Measurements from ENCODE around the gene SRRM3.

SRRM3 gene

GRCh38 chr7:76259124-76260093 lies 57.7 kb downstream of the SRRM3 start:
- POLR2A ChIA-PET, result interaction anchor here (0.7 to 1.5 kb wide), 3 partner anchors 81 to 212 kb away, joined by 3 to 6 read pairs (median 4); partner anchors contain the start of genes MDH2 and STYXL1
- Histone ChIP-seq H3K36me3 (ENCODE audit: control insufficient read depth in 2 of 2, insufficient read depth in 1 of 2, low read length in 2 of 2) (no peaks in the 10 kb centered on the region), H3K27ac (ENCODE audit: extremely low read depth, low read depth, low read length) (no peak overlapping the region), H3K4me3 (ENCODE audit: low read depth, low read length) (peak overlapping the region; percentile 37), H3K9me3 (ENCODE audit: control insufficient read depth, insufficient read depth, low read depth, low read length) (no peaks in the 10 kb centered on the region), H3K4me1 (ENCODE audit: control insufficient read depth, insufficient read depth, low read length) (no peaks in the 10 kb centered on the region)
- TF ChIP-seq ZNF335 (tag by site-specific recombination; conservative IDR thresholded peaks at IDR 0.05) (peak; percentile 86), ZNF645 (tag by site-specific recombination; IDR thresholded peaks at IDR 0.05) (no peak), ZNF2 (tag by site-specific recombination; IDR thresholded peaks at IDR 0.05) (no peak), ZBTB26 (tag by site-specific recombination; optimal IDR thresholded peaks at IDR 0.05) (peak; percentile 19)
- CTCF ChIA-PET, result interaction anchor here (1.1 to 1.9 kb wide), 2 partner anchors 32 to 81 kb away, joined by 4 to 6 read pairs; no protein-coding TSS in a partner anchor

GRCh38 chr7:76260171-76260703 lies 58.5 kb downstream of the SRRM3 start:
- no peaks in the 10 kb centered on the region for H3K9me3 ChIP-seq (ENCODE audit: control insufficient read depth, insufficient read depth, low read depth, low read length)
- ChIA-PET POLR2A (interaction anchor here (0.6 to 1.5 kb wide), 7 partner anchors 29 to 212 kb away, joined by 3 to 6 read pairs (median 4); partner anchors contain the start of genes MDH2 and STYXL1), CTCF (interaction anchor here (1.9 kb wide), 1 partner anchor 82 kb away, joined by 4 read pairs; no protein-coding TSS in a partner anchor)
- H3K4me1 ChIP-seq (ENCODE audit: control insufficient read depth, insufficient read depth, low read length), result no peaks in the 10 kb centered on the region
- no peaks in the 10 kb centered on the region for H3K36me3 ChIP-seq (ENCODE audit: control insufficient read depth in 2 of 2, insufficient read depth in 1 of 2, low read length in 2 of 2)
- H3K4me3 ChIP-seq (ENCODE audit: low read depth, low read length), result peak overlapping the region; percentile 37
- no peak overlapping the region for H3K27ac ChIP-seq (ENCODE audit: extremely low read depth, low read depth, low read length)
- no peak for TF ChIP-seq ZNF792 (tag by site-specific recombination; IDR thresholded peaks at IDR 0.05)
- TF ChIP-seq MZF1 (tag by site-specific recombination; IDR thresholded peaks at IDR 0.05; ENCODE audit: borderline replicate concordance), result no peak
- no peak for TF ChIP-seq ZBTB7A (tag by site-specific recombination; IDR thresholded peaks at IDR 0.05; ENCODE audit: low read depth)
- TF ChIP-seq ZNF549 (tag by site-specific recombination; IDR thresholded peaks at IDR 0.05), result no peak
- TF ChIP-seq ZNF175 (tag by site-specific recombination; IDR thresholded peaks at IDR 0.05), result no peak
- TF ChIP-seq ZNF610 (tag by site-specific recombination; IDR thresholded peaks at IDR 0.05; ENCODE audit: borderline replicate concordance), result no peak
- TF ChIP-seq ZNF768 (tag by site-specific recombination; IDR thresholded peaks at IDR 0.05), result no peak
- peak; percentile 65 for TF ChIP-seq SP2 (tag by site-specific recombination; IDR thresholded peaks at IDR 0.05)
- no peak for TF ChIP-seq ZNF341 (tag by site-specific recombination; IDR thresholded peaks at IDR 0.05; ENCODE audit: low read depth)
- no peak for TF ChIP-seq ZBTB8A (tag by site-specific recombination; IDR thresholded peaks at IDR 0.05)
- TF ChIP-seq PBX3 (CRISPR knock-in tag; IDR thresholded peaks at IDR 0.05), result no peak
- TF ChIP-seq ZNF404 (tag by site-specific recombination; IDR thresholded peaks at IDR 0.05), result no peak
- TF ChIP-seq ZNF10 (tag by site-specific recombination; IDR thresholded peaks at IDR 0.05), result no peak
- TF ChIP-seq KLF9 (tag by site-specific recombination; IDR thresholded peaks at IDR 0.05; ENCODE audit: low read depth), result peak; percentile 46
- TF ChIP-seq ZNF274 (IDR thresholded peaks at IDR 0.05; ENCODE audit: low read length), result no peak
- TF ChIP-seq ZNF274 (tag by site-specific recombination; IDR thresholded peaks at IDR 0.05; ENCODE audit: borderline replicate concordance), result no peak
- no peak for TF ChIP-seq TRIM28 (IDR thresholded peaks at IDR 0.05; ENCODE audit: borderline replicate concordance, low read length)
- no peak for TF ChIP-seq GLI2 (tag by site-specific recombination; IDR thresholded peaks at IDR 0.05; ENCODE audit: borderline replicate concordance, low read depth)
- no peak for TF ChIP-seq ZNF132 (tag by site-specific recombination; IDR thresholded peaks at IDR 0.05; ENCODE audit: borderline replicate concordance)
- TF ChIP-seq ELK4 (IDR thresholded peaks at IDR 0.05; ENCODE audit: borderline replicate concordance, low read depth, low read length), result no peak
- TF ChIP-seq ZNF830 (tag by site-specific recombination; IDR thresholded peaks at IDR 0.05; ENCODE audit: low read depth), result no peak
- TF ChIP-seq ZNF561 (tag by site-specific recombination; IDR thresholded peaks at IDR 0.05; ENCODE audit: borderline replicate concordance), result no peak
- no peak for TF ChIP-seq ZNF621 (tag by site-specific recombination; IDR thresholded peaks at IDR 0.05)

All from HEK293 (cell line).